ENCODE results near the gene PROK1. TPM values are rescaled to one million over a fixed set of nuclear protein-coding genes. Genes with fewer than 3 reads are reported as not detected.
A peak's percentile ranks its signal among the peaks of the same experiment; 100 is the strongest.

The PROK1 gene
- total RNA-seq, 1 donor from 2014 or later: not detected

GRCh38 chr1:110420874-110421793 lies 29.8 kb upstream of the PROK1 start:
- H3K27me3 Mint-ChIP-seq (ENCODE audit: low read depth, unreplicated experiment): peaks cover 13% of the 10 kb centered on the region
- H3K4me3 ChIP-seq (ENCODE audit: insufficient read depth, low read depth, low read length): no peak overlapping the region
- no peaks in the 10 kb centered on the region for H3K36me3 Mint-ChIP-seq (ENCODE audit: low read depth, unreplicated experiment)
- FAIRE-seq (no peak), DNase-seq (ENCODE audit: low read depth) (peak; percentile 54)
- H3K27ac Mint-ChIP-seq (ENCODE audit: unreplicated experiment): peak overlapping the region; percentile 49
- H3K79me2 ChIP-seq (ENCODE audit: insufficient read depth, low read length): no peaks in the 10 kb centered on the region
- no peaks in the 10 kb centered on the region for H3K4me1 Mint-ChIP-seq (ENCODE audit: low read depth, unreplicated experiment)
- no peak overlapping the region for H3K9ac ChIP-seq (ENCODE audit: low read length)
- no peaks in the 10 kb centered on the region for H3K9me3 ChIP-seq (ENCODE audit: insufficient read depth, low read depth, low read length)
- H3K4me1 ChIP-seq (ENCODE audit: insufficient read depth, low read length): no peaks in the 10 kb centered on the region
- H2AFZ ChIP-seq (ENCODE audit: low read depth, low read length): no peak overlapping the region
- no peaks in the 10 kb centered on the region for H3K36me3 ChIP-seq (ENCODE audit: insufficient read depth, low read length)
- TF ChIP-seq EZH2 (IDR thresholded peaks at IDR 0.05; ENCODE audit: insufficient read depth, low read length) (no peak), CTCF (IDR thresholded peaks at IDR 0.05; ENCODE audit: insufficient read depth, low read depth, low read length) (no peak)
- H3K9me3 Mint-ChIP-seq (ENCODE audit: unreplicated experiment): peaks cover 12% of the 10 kb centered on the region
- no peaks in the 10 kb centered on the region for H4K20me1 ChIP-seq (ENCODE audit: insufficient read depth, low read length)
- no peak overlapping the region for H3K4me2 ChIP-seq (ENCODE audit: low read length)
- H3K4me3 Mint-ChIP-seq (ENCODE audit: unreplicated experiment): no peak overlapping the region
- H3K27me3 ChIP-seq (ENCODE audit: insufficient read depth, low read length): peaks cover 27% of the 10 kb centered on the region
- no peak overlapping the region for H3K27ac ChIP-seq (ENCODE audit: low read depth, low read length)

- H4K20me1 ChIP-seq (ENCODE audit: insufficient read depth, low read length): no peaks in the 10 kb centered on the region
- no peaks in the 10 kb centered on the region for H3K79me2 ChIP-seq (ENCODE audit: insufficient read depth, low read length)
- no peak overlapping the region for H3K4me3 Mint-ChIP-seq (ENCODE audit: unreplicated experiment)
- H3K4me1 Mint-ChIP-seq (ENCODE audit: low read depth, unreplicated experiment): no peaks in the 10 kb centered on the region
- FAIRE-seq: no peak
- no peak overlapping the region for H3K4me2 ChIP-seq (ENCODE audit: low read length)
- no peak for DNase-seq (ENCODE audit: low read depth)
- H3K36me3 Mint-ChIP-seq (ENCODE audit: low read depth, unreplicated experiment): no peaks in the 10 kb centered on the region
- H3K9ac ChIP-seq (ENCODE audit: low read length): no peak overlapping the region
- H3K36me3 ChIP-seq (ENCODE audit: insufficient read depth, low read length): no peaks in the 10 kb centered on the region
- no peaks in the 10 kb centered on the region for H3K9me3 ChIP-seq (ENCODE audit: insufficient read depth, low read depth, low read length)
- H3K4me1 ChIP-seq (ENCODE audit: insufficient read depth, low read length): no peaks in the 10 kb centered on the region
- peaks cover 21% of the 10 kb centered on the region for H3K27me3 ChIP-seq (ENCODE audit: insufficient read depth, low read length)
- peaks cover 4% of the 10 kb centered on the region for H3K27me3 Mint-ChIP-seq (ENCODE audit: low read depth, unreplicated experiment)
- no peak overlapping the region for H3K27ac Mint-ChIP-seq (ENCODE audit: unreplicated experiment)
- H3K27ac ChIP-seq (ENCODE audit: low read depth, low read length): no peak overlapping the region
- no peak overlapping the region for H3K4me3 ChIP-seq (ENCODE audit: insufficient read depth, low read depth, low read length)
- H3K9me3 Mint-ChIP-seq (ENCODE audit: unreplicated experiment): peaks cover 9% of the 10 kb centered on the region
- TF ChIP-seq EZH2 (IDR thresholded peaks at IDR 0.05; ENCODE audit: insufficient read depth, low read length): no peak
- no peak for TF ChIP-seq CTCF (IDR thresholded peaks at IDR 0.05; ENCODE audit: insufficient read depth, low read depth, low read length)
- H2AFZ ChIP-seq (ENCODE audit: low read depth, low read length): no peak overlapping the region
Observed at GRCh38 chr1:110424699-110425611, 26.0 kb upstream of the PROK1 start.
